Heart left ventricle (tissue), 13 donors: ENCODE results near the gene MAML2.

Experiments
- POLR2A ChIP-seq, 2 donors: fragments of 450-650 bp; IDR thresholded peaks; one replicate each; pipeline ENCODE4 v1.6.1; 2017; ENCODE audit warnings: antibody characterized with exemption in 2 of 2, mild to moderate bottlenecking in 2 of 2, moderate library complexity in 2 of 2
- TF ChIP-seq, protein P1 (sequence below), 12 donors: fragments of 200-600 bp; sonication (generic) in 4 of 12; IDR thresholded peaks; one replicate each; pipeline versions ENCODE4 v1.5.0 to v1.8.0; 2018 to 2022; ENCODE audit warnings: antibody characterized with exemption in 12 of 12, mild to moderate bottlenecking in 5 of 12
- donor health status: ischemic (EF 13 %, LVEDD 7.1; RV severe dilation, severe dysfunction).
- donor health status: DM: no; HTN: yes; CAD: no.
- donor health status: DM: no; HTN: no; CAD: no.
- donor health status: ischemic (EF 25% LVEDD 6.9; RV normal size, moderate dysfunction).
- donor health status: ischemic (EF 25% LVEDD 5.7; RV mildly dilated, moderate dysfunction).
- donor health status: ischemic (EF 35%, LVEDD 5.7; RV mildly dilated, moderate dysfunction).
- donor health status: nonischemic (EF 11% LVEDD 7.7; RV severe dilation, severe dysfunction).
- donor health status: DM: yes; HTN: yes; CAD: no.
- donor health status: PGD.
- donor health status: ischemic (EF 29% LVEDD 5.4; RV normal size, mild dysfunction).
- donor health status: nonischemic (EF 23%, LVEDD 6.1; RV moderate dilation, normal function).

DNA sequence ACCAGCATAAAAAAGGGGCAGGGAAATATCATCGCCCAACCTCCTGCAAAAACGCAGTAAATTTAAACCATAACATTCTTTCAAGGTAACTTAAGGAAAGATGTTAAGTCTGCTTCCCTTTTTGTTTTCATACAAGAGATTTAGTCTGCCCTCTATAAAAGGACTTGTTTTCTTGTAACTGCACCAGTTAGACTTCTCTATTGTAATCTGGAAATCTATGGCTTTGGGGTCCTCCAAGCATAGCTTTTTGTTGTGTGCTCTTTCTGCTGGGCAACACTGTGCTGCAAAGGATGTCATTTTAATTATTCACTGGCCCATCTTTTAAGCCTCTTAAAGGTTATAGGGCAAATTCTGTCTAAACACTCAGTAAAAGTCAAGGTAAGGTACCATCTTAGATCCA lies 136.0 kb downstream of the MAML2 start:
- TF ChIP-seq POLR2A (IDR thresholded peaks at IDR 0.05) = no peak
- TF ChIP-seq, protein P1, sequence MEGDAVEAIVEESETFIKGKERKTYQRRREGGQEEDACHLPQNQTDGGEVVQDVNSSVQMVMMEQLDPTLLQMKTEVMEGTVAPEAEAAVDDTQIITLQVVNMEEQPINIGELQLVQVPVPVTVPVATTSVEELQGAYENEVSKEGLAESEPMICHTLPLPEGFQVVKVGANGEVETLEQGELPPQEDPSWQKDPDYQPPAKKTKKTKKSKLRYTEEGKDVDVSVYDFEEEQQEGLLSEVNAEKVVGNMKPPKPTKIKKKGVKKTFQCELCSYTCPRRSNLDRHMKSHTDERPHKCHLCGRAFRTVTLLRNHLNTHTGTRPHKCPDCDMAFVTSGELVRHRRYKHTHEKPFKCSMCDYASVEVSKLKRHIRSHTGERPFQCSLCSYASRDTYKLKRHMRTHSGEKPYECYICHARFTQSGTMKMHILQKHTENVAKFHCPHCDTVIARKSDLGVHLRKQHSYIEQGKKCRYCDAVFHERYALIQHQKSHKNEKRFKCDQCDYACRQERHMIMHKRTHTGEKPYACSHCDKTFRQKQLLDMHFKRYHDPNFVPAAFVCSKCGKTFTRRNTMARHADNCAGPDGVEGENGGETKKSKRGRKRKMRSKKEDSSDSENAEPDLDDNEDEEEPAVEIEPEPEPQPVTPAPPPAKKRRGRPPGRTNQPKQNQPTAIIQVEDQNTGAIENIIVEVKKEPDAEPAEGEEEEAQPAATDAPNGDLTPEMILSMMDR (IDR thresholded peaks at IDR 0.05) = no peak
